Mesenchymal stem cell (in vitro differentiated cells and primary cell): ENCODE results near the gene LY6G5C.

Experiments used
- DNase-seq: peaks from one replicate; pipeline ENCODE4 v3.0.0-alpha.2; 2013
- H2AFZ ChIP-seq: one replicate; pipeline ENCODE4 v1.6.1; 2013; ENCODE audit warnings: low read depth, mild to moderate bottlenecking, control low read depth, inconsistent platforms, low read length, moderate library complexity
- H2AK5ac ChIP-seq: 2 replicates; pipeline ENCODE4 v1.6.1; 2013; ENCODE audit warnings: low read length, moderate library complexity, mild to moderate bottlenecking, inconsistent platforms; ENCODE audit not compliant: severe bottlenecking
- H2BK120ac ChIP-seq: one replicate; pipeline ENCODE4 v1.6.1; 2013; ENCODE audit warnings: low read depth, mild to moderate bottlenecking, inconsistent platforms, low read length, moderate library complexity
- H2BK12ac ChIP-seq, 2 experiments: one replicate each; pipeline ENCODE4 v1.6.1; 2013; ENCODE audit warnings: inconsistent platforms in 2 of 2, low read length in 2 of 2, mild to moderate bottlenecking in 2 of 2, moderate library complexity in 2 of 2, control low read depth in 1 of 2
- H2BK15ac ChIP-seq: one replicate; pipeline ENCODE4 v1.6.1; 2013; ENCODE audit warnings: mild to moderate bottlenecking, low read depth, inconsistent platforms; ENCODE audit not compliant: poor library complexity, severe bottlenecking
- H2BK5ac ChIP-seq: 2 replicates; pipeline ENCODE4 v1.6.1; 2013; ENCODE audit warnings: low read depth, mild to moderate bottlenecking, low read length, control low read depth, inconsistent platforms; ENCODE audit not compliant: poor library complexity, severe bottlenecking
- H3K14ac ChIP-seq, 2 experiments: one replicate each; pipeline ENCODE4 v1.6.1; 2013; ENCODE audit warnings: inconsistent platforms in 2 of 2, low read length in 2 of 2, control low read depth in 1 of 2, mild to moderate bottlenecking in 1 of 2, moderate library complexity in 1 of 2
- H3K18ac ChIP-seq, 2 experiments: one replicate each; pipeline ENCODE4 v1.6.1; 2013; ENCODE audit warnings: inconsistent platforms in 2 of 2, low read length in 2 of 2, control low read depth in 1 of 2, low read depth in 1 of 2, mild to moderate bottlenecking in 1 of 2
- H3K23ac ChIP-seq, 2 experiments: one replicate each; pipeline ENCODE4 v1.6.1; 2013; ENCODE audit warnings: inconsistent platforms in 2 of 2, low read length in 2 of 2, mild to moderate bottlenecking in 2 of 2, moderate library complexity in 2 of 2, control low read depth in 1 of 2
- H3K27ac ChIP-seq: 2 replicates; pipeline ENCODE4 v1.5.1; 2013; ENCODE audit warnings: mild to moderate bottlenecking, moderate library complexity, low read length, control low read depth, inconsistent platforms; ENCODE audit not compliant: poor library complexity, severe bottlenecking
- H3K27me3 ChIP-seq, 2 experiments: 2 replicates each; pipeline versions ENCODE4 v1.6.1 to v1.7.0; 2013; ENCODE audit warnings: low read length in 2 of 2, mild to moderate bottlenecking in 2 of 2, moderate library complexity in 2 of 2, control low read depth in 1 of 2, inconsistent platforms in 1 of 2; ENCODE audit not compliant: control insufficient read depth in 1 of 2, insufficient read depth in 1 of 2
- H3K36me3 ChIP-seq, 2 experiments: 2 replicates each; pipeline versions ENCODE4 v1.6.1 to v1.7.0; 2013; ENCODE audit warnings: low read length in 2 of 2, control low read depth in 1 of 2, inconsistent platforms in 1 of 2, low read depth in 1 of 2, mild to moderate bottlenecking in 1 of 2; ENCODE audit not compliant: insufficient read depth in 2 of 2, control insufficient read depth in 1 of 2
- H3K4ac ChIP-seq, 2 experiments: one replicate each; pipeline ENCODE4 v1.6.1; 2013; ENCODE audit warnings: inconsistent platforms in 2 of 2, low read length in 2 of 2, mild to moderate bottlenecking in 2 of 2, moderate library complexity in 2 of 2, control low read depth in 1 of 2, low read depth in 1 of 2
- H3K4me1 ChIP-seq: 2 replicates; pipeline ENCODE4 v1.6.1; 2013; ENCODE audit warnings: low read depth, low read length, control low read depth; ENCODE audit not compliant: control insufficient read depth, insufficient read depth
- H3K4me2 ChIP-seq: 2 replicates; pipeline ENCODE4 v1.6.1; 2013; ENCODE audit warnings: low read length, mild to moderate bottlenecking, inconsistent platforms; ENCODE audit not compliant: poor library complexity, severe bottlenecking
- H3K4me3 ChIP-seq, 2 experiments: 2 replicates each; pipeline versions ENCODE4 v1.5.1 to v1.7.0; 2013; ENCODE audit warnings: low read length in 2 of 2, mild to moderate bottlenecking in 2 of 2, control low read depth in 1 of 2, low read depth in 1 of 2; ENCODE audit not compliant: insufficient read depth in 1 of 2
- H3K79me1 ChIP-seq: replicated peaks from 2 replicates; pipeline ENCODE4 v1.6.1; 2013; ENCODE audit warnings: mild to moderate bottlenecking, control low read depth, low read length, inconsistent platforms; ENCODE audit not compliant: poor library complexity, severe bottlenecking
- H3K9ac ChIP-seq: 2 replicates; pipeline ENCODE4 v1.7.0; 2013; ENCODE audit warnings: mild to moderate bottlenecking, low read length, moderate library complexity
- H3K9me3 ChIP-seq: 2 replicates; pipeline ENCODE4 v1.7.0; 2013; ENCODE audit warnings: mild to moderate bottlenecking, low read length; ENCODE audit not compliant: control insufficient read depth
- H4K8ac ChIP-seq: one replicate; pipeline ENCODE4 v1.6.1; 2013; ENCODE audit warnings: inconsistent platforms, mild to moderate bottlenecking, low read length, moderate library complexity
- H4K91ac ChIP-seq: one replicate; pipeline ENCODE4 v1.6.1; 2013; ENCODE audit warnings: mild to moderate bottlenecking, low read length, inconsistent platforms
- WGBS: methylation state at CpG from one replicate; pipeline ENCODE4 v1.1.7; 2013; ENCODE audit warnings: mixed read lengths; 5-methylcytosine and 5-hydroxymethylcytosine counted together

LY6G5C gene

GRCh38 chr6:31690231-31691077, 9.6 kb upstream of the LY6G5C start:
- H2AFZ ChIP-seq, result no peak overlapping the region
- H3K4me2 ChIP-seq, result no peak overlapping the region
- no peak for DNase-seq
- no peak overlapping the region for H2BK15ac ChIP-seq
- no peak overlapping the region for H3K9ac ChIP-seq
- H4K8ac ChIP-seq, result no peak overlapping the region
- H2BK5ac ChIP-seq, result no peak overlapping the region
- no peaks in the 10 kb centered on the region for H3K27me3 ChIP-seq
- H3K18ac ChIP-seq, result no peak overlapping the region
- H2BK12ac ChIP-seq, result no peak overlapping the region
- H3K23ac ChIP-seq, result no peak overlapping the region
- no peak overlapping the region for H3K4ac ChIP-seq
- no peak overlapping the region for H4K91ac ChIP-seq
- H3K36me3 ChIP-seq, result peaks cover 86 to 94% of the 10 kb centered on the region in 2 experiments
- no peak overlapping the region for H2BK120ac ChIP-seq
- no peak overlapping the region for H3K14ac ChIP-seq
- H3K79me1 ChIP-seq, result peaks cover 9% of the 10 kb centered on the region
- H3K9me3 ChIP-seq, result no peaks in the 10 kb centered on the region
- 86% methylated on average over 6 of the region's 10 CpGs for WGBS
- H3K4me3 ChIP-seq, result no peak overlapping the region
- no peak overlapping the region for H3K27ac ChIP-seq
- H2AK5ac ChIP-seq, result no peak overlapping the region
- peaks cover 2% of the 10 kb centered on the region for H3K4me1 ChIP-seq

DNA sequence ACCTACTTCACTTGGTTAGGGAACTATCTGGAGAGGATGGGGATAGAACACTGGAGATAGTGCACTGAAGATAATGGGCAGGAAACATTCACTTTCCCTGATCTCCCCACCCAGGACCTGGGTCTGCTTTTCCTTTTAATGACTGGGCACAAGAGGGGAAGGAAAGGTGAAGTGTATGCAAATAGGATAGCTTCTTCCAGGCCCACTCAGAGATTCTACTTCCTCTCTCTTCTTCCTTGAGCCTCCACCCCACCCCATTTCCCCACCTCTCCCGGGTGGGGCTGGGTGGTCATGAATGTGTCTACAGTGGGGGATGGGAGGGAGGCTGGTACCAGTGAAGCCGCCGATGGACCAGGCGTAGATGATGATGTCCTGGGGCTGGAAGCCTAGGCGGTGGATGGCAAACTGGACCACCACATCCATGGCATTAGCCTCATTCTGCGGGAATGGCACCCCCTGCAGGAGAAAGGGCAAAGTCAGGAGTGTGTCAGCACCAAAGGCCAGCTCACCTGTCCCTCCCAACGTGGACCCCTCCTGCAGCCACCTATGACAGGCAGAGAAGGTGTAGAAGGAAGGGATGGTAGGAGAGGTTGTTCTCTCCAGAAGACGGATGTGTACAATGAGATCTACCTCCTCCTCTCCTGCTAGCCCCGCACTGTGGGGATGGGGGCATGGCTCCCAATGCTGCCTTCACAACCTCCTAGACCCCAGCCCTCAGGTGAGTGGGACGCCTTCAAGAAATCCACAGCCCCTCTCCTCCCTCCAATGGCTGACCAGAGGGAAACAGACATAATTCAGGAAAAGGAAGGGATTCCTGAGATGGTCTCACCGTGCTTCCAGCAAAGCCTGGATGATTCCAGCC, 8.6 kb upstream of the LY6G5C start:
- Histone ChIP-seq H3K23ac (no peak overlapping the region), H3K79me1 (peaks cover 9% of the 10 kb centered on the region), H3K27me3 (no peaks in the 10 kb centered on the region), H2AFZ (no peak overlapping the region), H2BK12ac (no peak overlapping the region), H3K27ac (no peak overlapping the region), H3K9me3 (no peaks in the 10 kb centered on the region), H3K9ac (no peak overlapping the region), H2BK15ac (no peak overlapping the region), H2BK120ac (no peak overlapping the region), H2AK5ac (no peak overlapping the region), H4K91ac (no peak overlapping the region), H3K4me3 (no peak overlapping the region), H3K36me3 (peaks cover 79 to 90% of the 10 kb centered on the region in 2 experiments), H3K4ac (no peak overlapping the region), H3K4me1 (peaks cover 2% of the 10 kb centered on the region), H2BK5ac (no peak overlapping the region), H4K8ac (no peak overlapping the region), H3K14ac (no peak overlapping the region), H3K18ac (no peak overlapping the region), H3K4me2 (no peak overlapping the region)
- no peak for DNase-seq
- WGBS, result 76% methylated on average over 5 of the region's 11 CpGs

- no peak overlapping the region for H4K91ac ChIP-seq
- H3K27ac ChIP-seq, result no peak overlapping the region
- no peak overlapping the region for H3K4me2 ChIP-seq
- H3K23ac ChIP-seq, result no peak overlapping the region
- H3K4me1 ChIP-seq, result peaks cover 2% of the 10 kb centered on the region
- H3K14ac ChIP-seq, result no peak overlapping the region
- peaks cover 5% of the 10 kb centered on the region for H3K79me1 ChIP-seq
- peaks cover 74 to 82% of the 10 kb centered on the region in 2 experiments for H3K36me3 ChIP-seq
- no peak overlapping the region for H3K4me3 ChIP-seq
- H2BK12ac ChIP-seq, result no peak overlapping the region
- no peak overlapping the region for H2AFZ ChIP-seq
- no peak overlapping the region for H3K18ac ChIP-seq
- no peak for DNase-seq
- 91% methylated on average over 13 of the region's 14 CpGs for WGBS
- no peak overlapping the region for H3K9ac ChIP-seq
- H2BK5ac ChIP-seq, result no peak overlapping the region
- H3K9me3 ChIP-seq, result no peaks in the 10 kb centered on the region
- H2AK5ac ChIP-seq, result no peak overlapping the region
- no peak overlapping the region for H3K4ac ChIP-seq
- no peak overlapping the region for H2BK15ac ChIP-seq
- no peak overlapping the region for H4K8ac ChIP-seq
- no peaks in the 10 kb centered on the region for H3K27me3 ChIP-seq
- H2BK120ac ChIP-seq, result no peak overlapping the region
Measured at GRCh38 chr6:31687860-31688693, 7.2 kb upstream of the LY6G5C start.
